Tibial artery (tissue), 4 donors: ENCODE data around the gene MBD3L1.

Experiments
- DNase-seq, 2 donors: peaks; one replicate each; pipeline ENCODE4 v3.0.0-alpha.2; 2019
- H3K27ac ChIP-seq, 2 donors: fragments of 200-600 bp; sonication (generic) in 1 of 2; 1 replicate in 1 of 2; 2 replicates in 1 of 2; pipeline ENCODE4 v1.5.1; 2018 to 2019; ENCODE audit warnings: mild to moderate bottlenecking in 1 of 2
- H3K27me3 ChIP-seq, 2 donors: fragments of 200-600 bp; sonication (generic) in 1 of 2; one replicate each; pipeline versions ENCODE4 v1.5.1 to v1.6.0; 2016 to 2019
- H3K36me3 ChIP-seq, 3 donors: fragments of 200-600 bp; sonication (generic) in 2 of 3; one replicate each; pipeline ENCODE4 v1.5.1; 2016 to 2019; ENCODE audit warnings: mild to moderate bottlenecking in 2 of 3
- H3K4me1 ChIP-seq, 4 donors: fragments of 200-600 bp; sonication (generic) in 2 of 4; 1 replicate in 3 of 4; 2 replicates in 1 of 4; pipeline ENCODE4 v1.5.1; 2016 to 2019
- H3K4me3 ChIP-seq, 2 donors: fragments of 200-600 bp; sonication (generic) in 1 of 2; 1 replicate in 1 of 2; 2 replicates in 1 of 2; pipeline ENCODE4 v1.5.1; 2018 to 2019; ENCODE audit warnings: mild to moderate bottlenecking in 2 of 2
- H3K9me3 ChIP-seq, 3 donors: fragments of 200-600 bp; sonication (generic) in 1 of 3; one replicate each; pipeline ENCODE4 v1.5.1; 2016 to 2019
- intact Hi-C: fragments of 100-400 bp; cut with DNase I; formaldehyde crosslinking; loops from one replicate; pipeline ENCODE4 v1.15.0; 2023; ENCODE audit warnings: low total_unique reads
- TF ChIP-seq, protein P1 (sequence below), 2 experiments: fragments of 200-600 bp in 1 of 2; fragments of 450-650 bp in 1 of 2; IDR thresholded peaks; one replicate each; pipeline ENCODE4 v1.5.1; 2017 to 2019; ENCODE audit warnings: antibody characterized with exemption in 2 of 2, mild to moderate bottlenecking in 1 of 2, moderate library complexity in 1 of 2

Gene MBD3L1

DNA sequence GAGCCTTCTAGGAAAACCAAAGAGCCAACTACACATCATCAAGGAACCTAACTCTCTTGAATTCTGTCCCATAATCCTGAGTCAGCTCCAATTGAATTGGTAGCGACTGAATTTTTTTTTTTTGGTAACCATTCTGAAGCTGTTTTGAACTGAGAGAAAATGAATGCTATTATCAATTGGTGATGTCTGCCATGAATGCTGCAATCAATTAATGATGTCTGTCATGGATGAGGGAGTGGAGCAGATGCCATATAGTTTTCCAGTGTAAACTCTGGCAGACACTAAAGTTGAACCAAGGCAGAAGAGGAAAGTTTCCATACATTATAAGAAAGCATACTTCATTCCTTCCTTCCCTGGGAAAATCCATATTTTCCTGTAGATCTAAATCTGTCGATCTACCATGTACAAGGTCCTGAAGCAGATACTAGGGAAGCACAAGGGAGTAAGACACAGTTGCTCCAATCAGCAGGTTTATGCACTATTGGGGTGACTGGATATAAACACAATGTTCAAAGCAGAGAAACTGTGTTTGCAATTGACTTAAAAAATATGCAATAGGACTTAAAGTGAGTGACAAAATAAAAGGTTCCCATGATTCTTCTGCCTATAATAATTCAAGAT is 48.8 kb downstream of the MBD3L1 start:
- intact Hi-C loops, result no loop called here
- H3K27ac ChIP-seq, result no peak overlapping the region
- TF ChIP-seq, protein P1, sequence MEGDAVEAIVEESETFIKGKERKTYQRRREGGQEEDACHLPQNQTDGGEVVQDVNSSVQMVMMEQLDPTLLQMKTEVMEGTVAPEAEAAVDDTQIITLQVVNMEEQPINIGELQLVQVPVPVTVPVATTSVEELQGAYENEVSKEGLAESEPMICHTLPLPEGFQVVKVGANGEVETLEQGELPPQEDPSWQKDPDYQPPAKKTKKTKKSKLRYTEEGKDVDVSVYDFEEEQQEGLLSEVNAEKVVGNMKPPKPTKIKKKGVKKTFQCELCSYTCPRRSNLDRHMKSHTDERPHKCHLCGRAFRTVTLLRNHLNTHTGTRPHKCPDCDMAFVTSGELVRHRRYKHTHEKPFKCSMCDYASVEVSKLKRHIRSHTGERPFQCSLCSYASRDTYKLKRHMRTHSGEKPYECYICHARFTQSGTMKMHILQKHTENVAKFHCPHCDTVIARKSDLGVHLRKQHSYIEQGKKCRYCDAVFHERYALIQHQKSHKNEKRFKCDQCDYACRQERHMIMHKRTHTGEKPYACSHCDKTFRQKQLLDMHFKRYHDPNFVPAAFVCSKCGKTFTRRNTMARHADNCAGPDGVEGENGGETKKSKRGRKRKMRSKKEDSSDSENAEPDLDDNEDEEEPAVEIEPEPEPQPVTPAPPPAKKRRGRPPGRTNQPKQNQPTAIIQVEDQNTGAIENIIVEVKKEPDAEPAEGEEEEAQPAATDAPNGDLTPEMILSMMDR (IDR thresholded peaks at IDR 0.05), result no peak
- H3K27me3 ChIP-seq, result no peaks in the 10 kb centered on the region
- H3K4me1 ChIP-seq, result no peaks in the 10 kb centered on the region
- H3K36me3 ChIP-seq, result no peaks in the 10 kb centered on the region
- H3K4me3 ChIP-seq, result no peak overlapping the region
- peaks cover 0 to 13% (median 0%) of the 10 kb centered on the region in 3 donors for H3K9me3 ChIP-seq
- no peak for DNase-seq

DNA sequence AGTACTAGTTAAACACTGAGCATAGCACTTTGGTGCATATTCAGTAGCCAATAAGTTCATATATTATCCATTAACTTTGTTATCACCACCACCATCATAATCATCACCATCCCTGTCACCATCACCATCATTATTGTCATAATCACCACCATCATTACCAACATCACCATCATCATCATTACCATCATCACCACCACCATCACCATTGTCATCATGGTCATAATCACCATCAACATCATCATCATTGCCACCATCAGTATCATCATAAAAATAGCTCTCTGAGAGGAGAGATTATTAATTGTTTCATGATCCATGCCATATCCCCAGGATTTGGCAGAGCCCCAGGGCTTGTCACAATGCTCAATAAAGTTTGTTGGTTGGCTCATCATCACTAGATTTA is 49.3 kb downstream of the MBD3L1 start:
- intact Hi-C loops, result no loop called here

DNA sequence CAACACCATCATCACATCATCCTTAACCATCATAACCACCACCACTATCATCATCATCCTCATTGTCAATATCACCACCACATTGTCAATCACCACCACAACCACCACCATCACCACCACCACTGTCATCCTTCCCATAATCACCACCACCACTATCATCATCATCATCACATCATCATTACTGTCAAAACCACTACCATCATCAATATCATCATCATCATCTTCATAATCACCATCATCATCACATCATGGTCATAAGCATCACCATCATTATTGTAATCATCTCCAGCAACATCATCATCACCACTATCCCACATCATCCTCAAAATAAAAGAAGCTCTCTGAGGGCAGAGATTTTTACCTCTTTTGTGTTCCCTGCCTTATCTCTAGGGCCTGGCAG is 52.2 kb downstream of the MBD3L1 start:
- TF ChIP-seq, protein P1 (IDR thresholded peaks at IDR 0.05), result no peak
- Histone ChIP-seq H3K4me1 (no peaks in the 10 kb centered on the region), H3K27ac (no peak overlapping the region), H3K36me3 (no peaks in the 10 kb centered on the region), H3K9me3 (peaks cover 0 to 11% (median 0%) of the 10 kb centered on the region in 3 donors), H3K4me3 (no peak overlapping the region), H3K27me3 (no peaks in the 10 kb centered on the region)
- DNase-seq, result no peak
- intact Hi-C loops, result no loop called here

More for the DNA sequence above, 49.3 kb downstream of the MBD3L1 start:
- no peaks in the 10 kb centered on the region for H3K36me3 ChIP-seq
- TF ChIP-seq, protein P1 (IDR thresholded peaks at IDR 0.05), result no peak
- no peak overlapping the region for H3K4me3 ChIP-seq
- no peak for DNase-seq
- H3K27ac ChIP-seq, result no peak overlapping the region
- no peaks in the 10 kb centered on the region for H3K4me1 ChIP-seq
- H3K27me3 ChIP-seq, result no peaks in the 10 kb centered on the region
- H3K9me3 ChIP-seq, result peaks cover 0 to 13% (median 0%) of the 10 kb centered on the region in 3 donors

DNA sequence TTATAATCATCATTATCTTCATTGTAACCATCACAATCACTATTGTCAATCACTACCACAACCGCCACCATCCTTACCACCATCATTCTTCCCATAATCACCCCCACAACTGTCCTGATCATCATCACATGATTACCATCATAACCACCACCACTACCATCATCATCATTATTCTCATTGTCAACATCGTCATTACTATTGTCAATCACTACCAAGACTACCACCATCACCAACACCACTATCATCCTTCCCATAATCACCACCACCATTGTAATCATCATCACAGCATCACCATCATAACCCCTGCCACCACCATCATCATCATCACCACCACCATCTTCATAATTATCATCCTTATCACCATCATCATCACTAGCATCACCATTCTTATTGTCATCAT is 55.2 kb downstream of the MBD3L1 start:
- Histone ChIP-seq H3K36me3 (no peaks in the 10 kb centered on the region), H3K4me3 (no peak overlapping the region), H3K27me3 (no peaks in the 10 kb centered on the region), H3K27ac (no peak overlapping the region), H3K4me1 (no peaks in the 10 kb centered on the region), H3K9me3 (peaks cover 0 to 2% (median 0%) of the 10 kb centered on the region in 3 donors)
- DNase-seq, result no peak
- intact Hi-C loops, result no loop called here
- TF ChIP-seq, protein P1 (IDR thresholded peaks at IDR 0.05), result no peak

DNA sequence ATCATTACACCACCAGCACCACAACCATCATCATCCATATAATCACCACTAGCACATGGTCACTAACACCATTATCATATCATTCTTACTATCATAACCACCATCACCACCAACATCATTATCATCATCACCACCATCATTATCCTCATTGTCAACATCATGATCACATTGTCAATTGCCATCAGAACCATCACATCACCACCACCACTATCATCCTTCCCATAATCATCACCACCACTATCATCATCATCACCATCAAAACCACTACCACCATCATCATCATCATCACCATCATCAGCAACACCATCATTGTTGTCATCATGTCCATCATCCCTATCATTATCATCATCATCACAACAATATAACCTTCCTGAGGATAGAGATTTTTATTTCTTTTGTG is 58.1 kb downstream of the MBD3L1 start:
- TF ChIP-seq, protein P1 (IDR thresholded peaks at IDR 0.05), result no peak
- Histone ChIP-seq H3K9me3 (no peaks in the 10 kb centered on the region), H3K27me3 (no peaks in the 10 kb centered on the region), H3K27ac (no peak overlapping the region), H3K4me1 (no peaks in the 10 kb centered on the region), H3K36me3 (no peaks in the 10 kb centered on the region), H3K4me3 (no peak overlapping the region)
- no peak for DNase-seq
- intact Hi-C loops, result no loop called here
